H1 (cell line): ENCODE data around the gene ARSK. TPM values are rescaled to one million over a fixed set of nuclear protein-coding genes. Genes with fewer than 3 reads are reported as not detected.

Experiments used
- CTCF ChIA-PET: fragments of 300-600 bp; sonication (Branson Sonifier 250); formaldehyde crosslinking; loops from one replicate; lab custom pipeline; 2021; ENCODE audit not compliant: partially characterized antibody; lab: Charles Lee
- POLR2A ChIA-PET: fragments of 300-600 bp; sonication (Branson Sonifier 250); formaldehyde crosslinking; loops from one replicate; lab custom pipeline; 2021; ENCODE audit warnings: inconsistent platforms; ENCODE audit not compliant: partially characterized antibody; lab: Charles Lee
- DNase-seq, 2 experiments: peaks; one replicate each; pipeline versions ENCODE4 v3.0.0 to v3.0.0-alpha.2; 2010 to 2022; ENCODE audit warnings: low spot score in 2 of 2, low read depth in 1 of 2, mixed read lengths in 1 of 2
- FAIRE-seq: peaks from 2 replicates; lab custom pipeline; 2011; peaks lifted over from hg19 to GRCh38; lab: Jason Lieb, UNC
- H2AFZ ChIP-seq: 2 replicates; pipeline ENCODE4 v1.8.1; 2012; ENCODE audit warnings: low read length, inconsistent platforms
- H2AK5ac ChIP-seq: 2 replicates; pipeline ENCODE4 v1.6.1; 2013; ENCODE audit warnings: low read depth, low read length
- H2BK120ac ChIP-seq: replicated peaks from 2 replicates; pipeline ENCODE3; 2013; ENCODE audit warnings: low read depth, low read length, inconsistent platforms
- H2BK12ac ChIP-seq: 2 replicates; pipeline ENCODE4 v1.6.1; 2013; ENCODE audit warnings: low read depth, low read length
- H2BK15ac ChIP-seq: 2 replicates; pipeline ENCODE4 v1.6.1; 2013; ENCODE audit warnings: low read length
- H2BK20ac ChIP-seq: 2 replicates; pipeline ENCODE4 v1.6.1; 2013; ENCODE audit warnings: low read length
- H2BK5ac ChIP-seq: 2 replicates; pipeline ENCODE4 v1.6.1; 2013; ENCODE audit warnings: low read depth, low read length
- H3K14ac ChIP-seq: 2 replicates; pipeline ENCODE4 v1.6.1; 2013; ENCODE audit warnings: inconsistent platforms; ENCODE audit not compliant: insufficient read length
- H3K18ac ChIP-seq: 2 replicates; pipeline ENCODE4 v1.6.1; 2013; ENCODE audit warnings: low read length; ENCODE audit errors: extremely low read depth
- H3K23ac ChIP-seq: 2 replicates; pipeline ENCODE4 v1.6.1; 2013; ENCODE audit warnings: inconsistent platforms; ENCODE audit not compliant: insufficient read length
- H3K23me2 ChIP-seq: 2 replicates; pipeline ENCODE4 v1.6.1; 2013; ENCODE audit warnings: low read depth, low read length
- H3K27ac ChIP-seq: 2 replicates; pipeline ENCODE4 v1.6.1; 2011; ENCODE audit warnings: low read depth, low read length, inconsistent platforms
- H3K27me3 ChIP-seq, 4 experiments: replicated peaks in 1 of 4; 1 replicate in 1 of 4; 2 replicates in 3 of 4; pipeline versions ENCODE4 v1.6.1 to v1.8.1; 2011 to 2013; ENCODE audit warnings: low read length in 3 of 4, mild to moderate bottlenecking in 3 of 4, inconsistent platforms in 2 of 4, mixed read lengths in 2 of 4, moderate library complexity in 1 of 4; ENCODE audit not compliant: control insufficient read depth in 3 of 4, insufficient read depth in 3 of 4; ENCODE audit errors: extremely low read depth in 1 of 4
- H3K36me3 ChIP-seq, 4 experiments: 2 replicates each; pipeline versions ENCODE4 v1.6.1 to v1.8.1; 2011 to 2013; ENCODE audit warnings: mild to moderate bottlenecking in 4 of 4, low read length in 3 of 4, moderate library complexity in 2 of 4, control low read depth in 1 of 4, inconsistent platforms in 1 of 4; ENCODE audit not compliant: insufficient read depth in 4 of 4, control insufficient read depth in 2 of 4
- H3K4ac ChIP-seq: replicated peaks from 2 replicates; pipeline ENCODE3; 2013; ENCODE audit warnings: low read length, low read depth, mixed read lengths, inconsistent platforms; ENCODE audit not compliant: insufficient read length
- H3K4me1 ChIP-seq, 4 experiments: replicated peaks in 1 of 4; 1 replicate in 1 of 4; 2 replicates in 3 of 4; pipeline versions ENCODE4 v1.6.1 to v1.8.1; 2011 to 2013; ENCODE audit warnings: low read length in 3 of 4, inconsistent platforms in 2 of 4, mixed read lengths in 1 of 4; ENCODE audit not compliant: insufficient read depth in 4 of 4, control insufficient read depth in 3 of 4
- H3K4me2 ChIP-seq, 2 experiments: 2 replicates each; pipeline versions ENCODE4 v1.6.1 to v1.8.1; 2011 to 2013; ENCODE audit warnings: low read depth in 2 of 2, low read length in 2 of 2, control low read depth in 1 of 2, inconsistent platforms in 1 of 2, mild to moderate bottlenecking in 1 of 2; ENCODE audit not compliant: insufficient read depth in 1 of 2
- H3K4me3 ChIP-seq, 4 experiments: fragments of 200-600, 300-600 bp in 1 of 4; sonication (generic), shearing (Covaris generic), sonication (Bioruptor Twin) in 1 of 4; 2 replicates each; pipeline versions ENCODE4 v1.5.1 to v1.8.1; 2011 to 2016; ENCODE audit warnings: low read length in 4 of 4, low read depth in 3 of 4, control low read depth in 2 of 4, inconsistent platforms in 2 of 4, mild to moderate bottlenecking in 2 of 4, mixed read lengths in 1 of 4, moderate library complexity in 1 of 4; ENCODE audit not compliant: insufficient read depth in 2 of 4; ENCODE audit errors: extremely low read depth in 1 of 4
- H3K56ac ChIP-seq: replicated peaks from 2 replicates; pipeline ENCODE3; 2013; ENCODE audit warnings: low read depth, mild to moderate bottlenecking, mixed read lengths, low read length, inconsistent platforms; ENCODE audit not compliant: insufficient read length
- H3K79me1 ChIP-seq: 2 replicates; pipeline ENCODE4 v1.6.1; 2013; ENCODE audit warnings: low read depth, low read length, control low read depth
- H3K79me2 ChIP-seq, 2 experiments: 2 replicates each; pipeline versions ENCODE4 v1.6.1 to v1.8.1; 2012 to 2013; ENCODE audit warnings: low read length in 2 of 2, mild to moderate bottlenecking in 2 of 2, inconsistent platforms in 1 of 2; ENCODE audit not compliant: insufficient read depth in 2 of 2, control insufficient read depth in 1 of 2
- H3K9ac ChIP-seq, 4 experiments: replicated peaks in 1 of 4; 1 replicate in 1 of 4; 2 replicates in 3 of 4; pipeline versions ENCODE4 v1.6.1 to v1.8.1; 2011 to 2013; ENCODE audit warnings: low read depth in 3 of 4, low read length in 3 of 4, control low read depth in 2 of 4, mild to moderate bottlenecking in 2 of 4, moderate library complexity in 2 of 4, inconsistent platforms in 1 of 4; ENCODE audit errors: extremely low read depth in 1 of 4
- H3K9me3 ChIP-seq, 2 experiments: 2 replicates each; pipeline versions ENCODE4 v1.6.1 to v1.8.1; 2012 to 2013; ENCODE audit warnings: mild to moderate bottlenecking in 2 of 2, moderate library complexity in 2 of 2, control low read depth in 1 of 2, inconsistent platforms in 1 of 2, low read depth in 1 of 2, low read length in 1 of 2, mixed read lengths in 1 of 2; ENCODE audit not compliant: insufficient read depth in 2 of 2
- H4K20me1 ChIP-seq, 2 experiments: replicated peaks in 1 of 2; 2 replicates each; pipeline versions ENCODE3 to v1.8.1; 2011 to 2013; ENCODE audit warnings: inconsistent platforms in 2 of 2, low read length in 2 of 2, mild to moderate bottlenecking in 1 of 2; ENCODE audit not compliant: insufficient read depth in 2 of 2, control insufficient read depth in 1 of 2
- H4K5ac ChIP-seq: 2 replicates; pipeline ENCODE4 v1.6.1; 2013; ENCODE audit warnings: low read length, low read depth, mixed read lengths, inconsistent platforms; ENCODE audit not compliant: insufficient read length
- H4K8ac ChIP-seq: 2 replicates; pipeline ENCODE4 v1.8.0; 2013; ENCODE audit warnings: mild to moderate bottlenecking, moderate library complexity, low read length, inconsistent platforms; ENCODE audit not compliant: insufficient read depth; ENCODE audit errors: extremely low read depth
- H4K91ac ChIP-seq: replicated peaks from 2 replicates; pipeline ENCODE3; 2013; ENCODE audit warnings: low read length, mixed read lengths, inconsistent platforms; ENCODE audit not compliant: insufficient read length
- CREB1 ChIP-seq: IDR thresholded peaks from 2 replicates; pipeline ENCODE4 v1.6.1; 2012; ENCODE audit warnings: inconsistent platforms
- EZH2 ChIP-seq: fragments of 200-600 bp; sonication (generic); IDR thresholded peaks from 2 replicates; pipeline ENCODE4 v1.7.1; 2012; ENCODE audit warnings: low read depth, mild to moderate bottlenecking, moderate library complexity, low read length, inconsistent platforms; ENCODE audit not compliant: severe bottlenecking
- KDM4A ChIP-seq: IDR thresholded peaks from one replicate; pipeline ENCODE4 v1.7.1; 2012; ENCODE audit warnings: low read depth, mild to moderate bottlenecking, moderate library complexity, low read length, inconsistent platforms; ENCODE audit not compliant: severe bottlenecking
- NANOG ChIP-seq: IDR thresholded peaks from 2 replicates; pipeline ENCODE4 v1.6.1; 2011; ENCODE audit warnings: low read length, low read depth, mild to moderate bottlenecking, inconsistent platforms; ENCODE audit not compliant: insufficient read depth, poor library complexity, severe bottlenecking
- RBBP5 ChIP-seq: IDR thresholded peaks from 2 replicates; pipeline ENCODE4 v1.7.1; 2012; ENCODE audit warnings: low read depth, mild to moderate bottlenecking, inconsistent platforms, low read length, moderate library complexity, borderline replicate concordance
- SP2 ChIP-seq: IDR thresholded peaks from 2 replicates; pipeline ENCODE4 v1.6.1; 2012; ENCODE audit warnings: mild to moderate bottlenecking, low read length, inconsistent platforms
- SP4 ChIP-seq: IDR thresholded peaks from 2 replicates; pipeline ENCODE4 v1.6.1; 2012; ENCODE audit warnings: low read length, inconsistent platforms
- TAF1 ChIP-seq: IDR thresholded peaks from 2 replicates; pipeline ENCODE4 v1.6.1; 2011; ENCODE audit warnings: mild to moderate bottlenecking, low read depth, low read length
- ZNF274 ChIP-seq: IDR thresholded peaks from 2 replicates; pipeline ENCODE4 v1.7.0; 2012; ENCODE audit warnings: low read length, borderline replicate concordance; ENCODE audit errors: extremely low read depth
- WGBS, 2 experiments: shearing (Covaris generic) in 1 of 2; methylation state at CpG; one replicate each; pipeline versions ENCODE4 v1.1.6 to v1.1.7; 2013 to 2015; ENCODE audit warnings: low lambda C conversion rate in 2 of 2, mixed read lengths in 2 of 2, inconsistent platforms in 1 of 2, low coverage in 1 of 2, missing lambda C conversion rate in 1 of 2; ENCODE audit not compliant: insufficient replicate concordance in 2 of 2, insufficient coverage in 1 of 2, insufficient read length in 1 of 2; ENCODE audit errors: extremely low coverage in 1 of 2, missing lambda C conversion rate in 1 of 2; 5-methylcytosine and 5-hydroxymethylcytosine counted together
- polyA plus RNA-seq, 7 experiments: library from polyadenylated mRNA; depleted of rRNA in 3 of 7; stranded (reverse) in 5 of 7; unstranded in 2 of 7; fragments of >200 nt in 5 of 7; fragments of 200-250 nt in 2 of 7; gene quantifications; 1 replicate in 5 of 7; 2 replicates in 1 of 7; 4 replicates in 1 of 7; pipeline versions ENCODE4 v1.2.1 to v1.2.3, GENCODE V29; 2011 to 2013; ENCODE audit warnings: missing spikeins in 2 of 7, mixed read lengths in 2 of 7
- total RNA-seq: library from RNA; stranded (reverse); fragmentation: NEBNext Ultra II Directional; extraction: Animal tissue kit (Norgen Biotek cat#: 25700); gene quantifications from 2 replicates; pipeline ENCODE4 v1.2.1, GENCODE V29; 2021

ARSK gene
- total and polyA plus RNA-seq, 2 of the 8 experiments (the other 6 are each of a cell fraction or from before 2014, with no cell fraction given): 8.4 to 14.1 TPM

GRCh38 chr5:95631991-95632675, 77.2 kb downstream of the ARSK start:
- H2BK12ac ChIP-seq: no peak overlapping the region
- H4K5ac ChIP-seq: no peak overlapping the region
- no peak overlapping the region for H3K14ac ChIP-seq
- no peak overlapping the region for H3K4ac ChIP-seq
- H2AK5ac ChIP-seq: no peak overlapping the region
- peaks cover 13 to 20% of the 10 kb centered on the region in 2 experiments for H3K9me3 ChIP-seq
- no peak overlapping the region for H3K56ac ChIP-seq
- no peaks in the 10 kb centered on the region for H3K79me2 ChIP-seq
- no peaks in the 10 kb centered on the region for H3K79me1 ChIP-seq
- H3K9ac ChIP-seq: no peak overlapping the region
- WGBS, 2 experiments: 89% methylated on average over 4 of the region's 4 CpGs; no CpG with 5 or more reads in 1 of the 2 experiments
- H4K91ac ChIP-seq: no peak overlapping the region
- no peak overlapping the region for H3K4me2 ChIP-seq
- H3K18ac ChIP-seq: no peak overlapping the region
- H2AFZ ChIP-seq: no peak overlapping the region; the same call in 1 of the 2 replicates
- H2BK15ac ChIP-seq: no peak overlapping the region
- H3K23ac ChIP-seq: no peak overlapping the region
- no peak overlapping the region for H2BK20ac ChIP-seq
- H3K4me1 ChIP-seq: no peaks in the 10 kb centered on the region
- no peaks in the 10 kb centered on the region for H3K23me2 ChIP-seq
- no peak overlapping the region for H3K4me3 ChIP-seq
- H3K36me3 ChIP-seq: no peaks in the 10 kb centered on the region
- no peak overlapping the region for H3K27ac ChIP-seq
- H4K8ac ChIP-seq: no peak overlapping the region
- POLR2A ChIA-PET: interaction anchor here (1.2 kb wide), 1 partner anchor 77 kb away, joined by 4 read pairs; the partner anchor contains the start of genes ARSK and SKIC3
- no peak for TF ChIP-seq KDM4A
- TF ChIP-seq RBBP5: no peak
- no peak for TF ChIP-seq CREB1
- TF ChIP-seq SP2: no peak
- no peak for TF ChIP-seq EZH2
- no peak for TF ChIP-seq NANOG
- TF ChIP-seq TAF1: no peak
- TF ChIP-seq ZNF274: no peak
- TF ChIP-seq SP4: no peak
- no peak overlapping the region for H2BK120ac ChIP-seq
- CTCF ChIA-PET: interaction anchor here (0.9 to 1.7 kb wide), 6 partner anchors 9 to 149 kb away, joined by 3 to 7 read pairs (median 4); partner anchors contain the start of genes RFESD and RHOBTB3
- H3K27me3 ChIP-seq: no peaks in the 10 kb centered on the region
- FAIRE-seq (no peak), DNase-seq (no peak)
- H4K20me1 ChIP-seq: no peaks in the 10 kb centered on the region
- H2BK5ac ChIP-seq: no peak overlapping the region
